Urothelium cell line (cell line): Measurements from ENCODE around the gene FAM78B.

Source experiments
- DNase-seq: peaks from one replicate; pipeline ENCODE4 v3.0.0; 2011; ENCODE audit warnings: low spot score, mixed read lengths
- FAIRE-seq: peaks from 2 replicates; lab custom pipeline; 2011; peaks lifted over from hg19 to GRCh38; lab: Jason Lieb, UNC

The FAM78B gene

GRCh38 chr1:166122873-166123466, 43.8 kb downstream of the FAM78B start:
- DNase-seq (no peak), FAIRE-seq (no peak)

GRCh38 chr1:166121010-166121409, 45.8 kb downstream of the FAM78B start:
- FAIRE-seq (no peak), DNase-seq (no peak)

GRCh38 chr1:166120281-166120680, 46.5 kb downstream of the FAM78B start:
- DNase-seq (no peak), FAIRE-seq (no peak)

- no peak for DNase-seq
- FAIRE-seq, result no peak
Measured at GRCh38 chr1:166119471-166119965, 47.3 kb downstream of the FAM78B start.

- FAIRE-seq (no peak), DNase-seq (no peak)
Measured at GRCh38 chr1:166117776-166118175, 49.0 kb downstream of the FAM78B start.

GRCh38 chr1:166116026-166116425, 50.8 kb downstream of the FAM78B start:
- FAIRE-seq (no peak), DNase-seq (no peak)

GRCh38 chr1:166114419-166114818, 52.4 kb downstream of the FAM78B start:
- FAIRE-seq (no peak), DNase-seq (no peak)

GRCh38 chr1:166113630-166114029, 53.2 kb downstream of the FAM78B start:
- DNase-seq (no peak), FAIRE-seq (no peak)

GRCh38 chr1:166113031-166113430, 53.8 kb downstream of the FAM78B start:
- DNase-seq, result no peak

GRCh38 chr1:166112425-166112824, 54.4 kb downstream of the FAM78B start:
- FAIRE-seq, result no peak
- DNase-seq, result no peak

More at GRCh38 chr1:166113031-166113430, 53.8 kb downstream of the FAM78B start:
- FAIRE-seq, result no peak

GRCh38 chr1:166111430-166111829, 55.4 kb downstream of the FAM78B start:
- no peak for FAIRE-seq
- DNase-seq, result no peak

- DNase-seq, result no peak
- no peak for FAIRE-seq
Measured at GRCh38 chr1:166090244-166090643, 76.6 kb downstream of the FAM78B start.

- DNase-seq (no peak), FAIRE-seq (no peak)
Measured at GRCh38 chr1:166089804-166090203, 77.0 kb downstream of the FAM78B start.

GRCh38 chr1:166088572-166088955, 78.2 kb downstream of the FAM78B start:
- DNase-seq (no peak), FAIRE-seq (no peak)

GRCh38 chr1:166087734-166088571, 78.8 kb downstream of the FAM78B start:
- no peak for DNase-seq
- FAIRE-seq, result no peak

- FAIRE-seq (no peak), DNase-seq (no peak)
Measured at GRCh38 chr1:166086113-166086883, 80.5 kb downstream of the FAM78B start.

GRCh38 chr1:166084613-166085012, 82.2 kb downstream of the FAM78B start:
- DNase-seq (no peak), FAIRE-seq (no peak)

GRCh38 chr1:166083887-166084286, 82.9 kb downstream of the FAM78B start:
- DNase-seq, result no peak
- no peak for FAIRE-seq

GRCh38 chr1:166082601-166083000, 84.2 kb downstream of the FAM78B start:
- DNase-seq, result no peak
- FAIRE-seq, result no peak

GRCh38 chr1:166080967-166081870, 85.6 kb downstream of the FAM78B start:
- DNase-seq (no peak), FAIRE-seq (no peak)
